IPS DF 6.9 (cell line): ENCODE results near the gene ADGRG4.
"Not testable (repeated sequence)": the region's sequence is repeated elsewhere in the genome, so short reads cannot be mapped to it uniquely, and the experiment has no call there.

Experiments
- DNase-seq: peaks from one replicate; pipeline ENCODE4 v3.0.0-alpha.2; 2013; ENCODE audit warnings: low read depth, low spot score
- H3K27ac ChIP-seq: one replicate; pipeline ENCODE4 v1.5.1; 2013; ENCODE audit warnings: low read length, control low read depth
- H3K27me3 ChIP-seq: 2 replicates; pipeline ENCODE4 v1.6.1; 2013; ENCODE audit warnings: mild to moderate bottlenecking, low read length; ENCODE audit not compliant: control insufficient read depth, insufficient read depth
- H3K36me3 ChIP-seq: 2 replicates; pipeline ENCODE4 v1.6.1; 2013; ENCODE audit warnings: low read length; ENCODE audit not compliant: control insufficient read depth, insufficient read depth
- H3K4me1 ChIP-seq: 2 replicates; pipeline ENCODE4 v1.6.1; 2013; ENCODE audit warnings: low read length; ENCODE audit not compliant: control insufficient read depth, insufficient read depth
- H3K4me3 ChIP-seq: 2 replicates; pipeline ENCODE4 v1.5.1; 2013; ENCODE audit warnings: mild to moderate bottlenecking, low read length
- H3K9me3 ChIP-seq: 2 replicates; pipeline ENCODE4 v1.6.1; 2013; ENCODE audit warnings: low read length, inconsistent platforms; ENCODE audit not compliant: control insufficient read depth, insufficient read depth
- WGBS: extraction: QIAGEN DNeasy Blood & Tissue Kit; methylation state at CpG from one replicate; pipeline ENCODE4 v1.1.7; 2013; ENCODE audit warnings: mixed read lengths, missing lambda C conversion rate; ENCODE audit not compliant: insufficient read length, insufficient coverage; 5-methylcytosine and 5-hydroxymethylcytosine counted together

ADGRG4 gene

GRCh38 chrX:136425996-136426395 is 125.2 kb downstream of the ADGRG4 start:
- Histone ChIP-seq H3K27me3 (no peaks in the 10 kb centered on the region), H3K27ac (no peak overlapping the region), H3K9me3 (no peaks in the 10 kb centered on the region), H3K36me3 (no peaks in the 10 kb centered on the region), H3K4me3 (no peak overlapping the region), H3K4me1 (no peaks in the 10 kb centered on the region)
- WGBS: no CpG with 5 or more reads among the region's 2 CpGs
- DNase-seq: no peak

GRCh38 chrX:136431625-136432024 is 130.9 kb downstream of the ADGRG4 start:
- no CpG with 5 or more reads among the region's 1 CpG for WGBS
- no peaks in the 10 kb centered on the region for H3K27me3 ChIP-seq
- no peak for DNase-seq
- no peaks in the 10 kb centered on the region for H3K9me3 ChIP-seq
- no peak overlapping the region for H3K27ac ChIP-seq
- H3K4me3 ChIP-seq: no peak overlapping the region
- no peaks in the 10 kb centered on the region for H3K36me3 ChIP-seq
- no peaks in the 10 kb centered on the region for H3K4me1 ChIP-seq

GRCh38 chrX:136437774-136438173 is 137.0 kb downstream of the ADGRG4 start:
- WGBS: no CpG with 5 or more reads among the region's 2 CpGs
- no peaks in the 10 kb centered on the region for H3K27me3 ChIP-seq
- no peak for DNase-seq

GRCh38 chrX:136438192-136438591 is 137.4 kb downstream of the ADGRG4 start:
- Histone ChIP-seq H3K36me3 (no peaks in the 10 kb centered on the region), H3K4me3 (no peak overlapping the region), H3K9me3 (no peaks in the 10 kb centered on the region), H3K27ac (no peak overlapping the region), H3K4me1 (no peaks in the 10 kb centered on the region), H3K27me3 (no peaks in the 10 kb centered on the region)
- DNase-seq: no peak
- WGBS: no CpG with 5 or more reads among the region's 3 CpGs

More at GRCh38 chrX:136437774-136438173, 137.0 kb downstream of the ADGRG4 start:
- H3K4me1 ChIP-seq: no peaks in the 10 kb centered on the region
- no peaks in the 10 kb centered on the region for H3K9me3 ChIP-seq
- no peaks in the 10 kb centered on the region for H3K36me3 ChIP-seq
- no peak overlapping the region for H3K27ac ChIP-seq
- no peak overlapping the region for H3K4me3 ChIP-seq

- H3K4me1 ChIP-seq, H3K27ac ChIP-seq, H3K27me3 ChIP-seq, H3K4me3 ChIP-seq, H3K9me3 ChIP-seq, H3K36me3 ChIP-seq, DNase-seq: not testable (repeated sequence)
- WGBS: no CpG with 5 or more reads among the region's 18 CpGs
These were observed 144.9 kb downstream of the ADGRG4 start for GRCh38 chrX:136445674-136446073.

GRCh38 chrX:136446208-136446607 is 145.4 kb downstream of the ADGRG4 start:
- Histone ChIP-seq H3K4me3 (no peak overlapping the region), H3K27me3 (no peaks in the 10 kb centered on the region), H3K9me3 (no peaks in the 10 kb centered on the region), H3K4me1 (no peaks in the 10 kb centered on the region), H3K27ac (no peak overlapping the region), H3K36me3 (no peaks in the 10 kb centered on the region)
- no CpG with 5 or more reads among the region's 6 CpGs for WGBS
- DNase-seq: no peak

GRCh38 chrX:136447308-136447707 is 146.5 kb downstream of the ADGRG4 start:
- H3K27me3 ChIP-seq: no peaks in the 10 kb centered on the region
- WGBS: no CpG with 5 or more reads among the region's 2 CpGs
- no peak overlapping the region for H3K27ac ChIP-seq
- no peaks in the 10 kb centered on the region for H3K36me3 ChIP-seq
- H3K9me3 ChIP-seq: no peaks in the 10 kb centered on the region
- no peak overlapping the region for H3K4me3 ChIP-seq
- H3K4me1 ChIP-seq: no peaks in the 10 kb centered on the region
- no peak for DNase-seq

- no peak overlapping the region for H3K27ac ChIP-seq
- no peaks in the 10 kb centered on the region for H3K27me3 ChIP-seq
- no peaks in the 10 kb centered on the region for H3K36me3 ChIP-seq
- no peak for DNase-seq
- H3K4me1 ChIP-seq: no peaks in the 10 kb centered on the region
- no peak overlapping the region for H3K4me3 ChIP-seq
- H3K9me3 ChIP-seq: no peaks in the 10 kb centered on the region
These were observed 147.2 kb downstream of the ADGRG4 start for GRCh38 chrX:136447968-136448367.

- no peak overlapping the region for H3K27ac ChIP-seq
- no peaks in the 10 kb centered on the region for H3K36me3 ChIP-seq
- no peaks in the 10 kb centered on the region for H3K27me3 ChIP-seq
- DNase-seq: no peak
- no CpG with 5 or more reads among the region's 8 CpGs for WGBS
- H3K9me3 ChIP-seq: no peaks in the 10 kb centered on the region
- no peaks in the 10 kb centered on the region for H3K4me1 ChIP-seq
- H3K4me3 ChIP-seq: no peak overlapping the region
These were observed 149.5 kb downstream of the ADGRG4 start for GRCh38 chrX:136450050-136450830.

GRCh38 chrX:136452614-136453013 is 151.9 kb downstream of the ADGRG4 start:
- no CpG with 5 or more reads among the region's 5 CpGs for WGBS
- Histone ChIP-seq H3K4me3 (no peak overlapping the region), H3K27ac (no peak overlapping the region), H3K36me3 (no peaks in the 10 kb centered on the region), H3K27me3 (no peaks in the 10 kb centered on the region), H3K4me1 (no peaks in the 10 kb centered on the region), H3K9me3 (no peaks in the 10 kb centered on the region)
- DNase-seq: no peak

GRCh38 chrX:136453114-136453513 is 152.4 kb downstream of the ADGRG4 start:
- WGBS: no CpG with 5 or more reads among the region's 1 CpG
- no peaks in the 10 kb centered on the region for H3K4me1 ChIP-seq

More at GRCh38 chrX:136453114-136453513, 152.4 kb downstream of the ADGRG4 start:
- Histone ChIP-seq H3K36me3 (no peaks in the 10 kb centered on the region), H3K27ac (no peak overlapping the region), H3K27me3 (no peaks in the 10 kb centered on the region), H3K9me3 (no peaks in the 10 kb centered on the region), H3K4me3 (no peak overlapping the region)
- no peak for DNase-seq
